NCI-H345 treated with DMSO at 0.1 percent for 48 hours (cell line): ENCODE measurements around the gene PLA2G2D.
A peak's percentile ranks its signal among the peaks of the same experiment; 100 is the strongest.

Experiments
- DNase-seq: peaks from one replicate; lab custom pipeline; 2025; ENCODE audit not compliant: unreplicated experiment; lab: John Stamatoyannopoulos, UW

PLA2G2D gene

DNA sequence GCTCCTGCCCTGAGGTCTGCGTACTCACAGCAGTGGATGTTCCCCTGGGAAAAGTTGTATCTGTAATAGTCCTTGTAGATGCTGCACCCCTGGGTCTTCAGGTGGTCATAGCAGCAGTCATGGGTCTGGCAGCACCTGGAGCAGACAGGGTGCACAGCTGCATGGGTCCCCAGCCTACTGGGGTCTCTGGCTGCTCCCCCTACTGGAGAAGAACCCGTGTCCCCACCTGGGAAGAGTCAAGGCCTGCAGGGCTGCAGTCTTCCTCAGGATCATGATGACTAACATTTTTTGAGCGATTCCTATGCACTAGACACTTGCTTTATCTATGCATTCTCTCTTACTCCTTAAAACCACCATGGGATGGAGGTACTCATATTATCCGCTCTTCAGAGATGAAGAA, 3.9 kb downstream of the PLA2G2D start:
- no peak for DNase-seq

DNA sequence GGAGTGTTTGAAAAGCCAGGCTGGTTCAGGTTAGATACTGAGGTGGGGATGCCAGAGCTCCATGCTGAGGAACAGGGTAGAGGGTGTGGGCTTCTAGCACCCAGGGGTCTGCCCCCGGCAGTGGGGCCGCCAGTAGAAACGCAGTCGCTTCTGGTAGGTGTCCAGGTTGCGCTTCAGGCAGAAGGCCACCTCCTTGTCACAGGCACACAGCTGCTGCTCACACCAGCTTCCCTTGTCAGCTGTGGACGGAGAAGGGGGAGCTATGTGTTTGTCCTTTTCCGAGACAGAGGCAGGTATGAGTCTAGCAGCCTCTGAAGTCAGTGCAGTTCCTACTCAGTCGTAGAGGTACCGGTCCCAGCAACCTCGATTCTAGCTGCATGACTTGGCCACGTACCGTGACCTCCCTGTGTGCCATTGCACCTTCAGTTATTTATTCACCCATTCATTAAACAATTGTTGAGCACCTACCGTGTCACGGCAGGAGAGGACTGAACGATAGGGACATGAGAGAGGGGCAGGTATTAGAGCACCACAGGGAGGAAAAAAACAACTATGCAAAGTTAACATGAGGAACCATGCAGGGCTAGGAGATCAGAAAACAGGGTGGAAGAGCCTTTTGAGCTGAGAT, 5.2 kb downstream of the PLA2G2D start:
- DNase-seq, result no peak

DNA sequence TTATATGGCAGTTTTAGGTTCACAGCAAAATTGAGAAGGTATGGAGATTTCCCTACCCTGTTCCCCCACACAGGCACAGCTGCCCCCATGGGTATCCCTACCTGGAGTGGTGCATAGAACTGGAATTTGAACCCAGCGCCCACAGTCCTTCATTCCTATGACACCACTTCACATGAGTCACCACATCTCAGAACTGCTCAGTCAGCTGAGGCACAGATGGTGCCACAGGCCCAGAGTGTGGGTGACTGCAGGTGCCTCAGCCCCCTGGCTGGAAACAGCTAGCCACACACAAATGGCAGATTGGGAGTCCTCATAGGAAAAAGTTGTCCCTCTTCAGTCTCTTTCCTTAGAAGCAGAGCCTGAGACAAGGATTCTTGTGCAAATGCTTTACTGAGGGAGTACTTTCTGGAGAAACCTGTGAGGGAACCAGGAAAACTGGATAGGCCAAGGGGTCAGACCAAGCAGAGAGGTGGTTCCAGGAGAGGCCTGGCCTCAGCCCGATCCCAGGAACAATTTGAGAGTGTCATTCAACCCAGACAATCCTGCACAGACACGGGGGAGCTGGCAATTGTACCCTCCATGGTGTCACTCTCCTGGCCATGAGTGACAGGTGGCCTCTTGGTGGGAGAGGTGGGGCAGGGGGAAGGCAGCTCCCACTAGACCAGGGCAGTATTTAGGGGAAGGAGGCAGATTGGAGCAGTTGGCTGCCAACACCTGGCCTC, 6.9 kb downstream of the PLA2G2D start:
- no peak for DNase-seq

DNA sequence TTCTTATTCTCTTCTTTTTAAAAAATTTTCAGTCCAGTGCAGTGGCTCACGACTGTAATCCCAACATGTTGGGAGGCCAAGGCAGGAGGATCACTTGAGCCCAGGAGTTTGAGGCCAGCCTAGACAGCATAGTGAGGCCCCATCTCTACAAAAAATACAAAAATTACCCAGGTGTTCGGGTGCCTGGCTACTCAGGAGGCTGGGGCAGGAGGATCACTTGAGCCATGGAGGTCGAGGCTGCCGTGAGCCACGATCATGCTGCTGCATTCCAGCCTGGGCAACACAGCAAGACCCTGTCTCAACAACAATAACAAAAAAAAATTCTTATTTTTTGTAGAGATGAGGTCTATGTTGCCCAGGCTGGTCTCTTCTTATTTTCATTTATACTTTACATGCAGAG, 7.9 kb downstream of the PLA2G2D start:
- DNase-seq, result no peak

DNA sequence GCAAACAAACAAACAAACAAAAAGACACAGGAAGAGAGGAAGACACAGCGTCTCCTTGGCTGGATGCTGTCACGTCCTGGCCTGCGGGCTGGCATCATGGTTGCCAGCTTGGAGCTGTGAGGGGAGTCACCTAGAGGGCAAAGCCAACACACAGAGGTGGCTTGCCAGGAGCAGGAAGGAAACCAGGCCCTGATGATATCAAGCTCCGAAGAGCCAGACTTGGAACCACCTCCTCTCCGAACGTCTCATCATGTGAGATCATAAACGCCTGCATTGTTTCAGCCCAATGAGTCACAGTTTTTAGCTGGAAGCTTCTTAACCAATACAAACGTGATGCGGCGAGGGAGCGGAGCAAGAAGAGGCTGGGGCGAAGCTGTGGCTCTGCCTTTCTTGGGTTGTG, 8.7 kb downstream of the PLA2G2D start:
- DNase-seq, result no peak

DNA sequence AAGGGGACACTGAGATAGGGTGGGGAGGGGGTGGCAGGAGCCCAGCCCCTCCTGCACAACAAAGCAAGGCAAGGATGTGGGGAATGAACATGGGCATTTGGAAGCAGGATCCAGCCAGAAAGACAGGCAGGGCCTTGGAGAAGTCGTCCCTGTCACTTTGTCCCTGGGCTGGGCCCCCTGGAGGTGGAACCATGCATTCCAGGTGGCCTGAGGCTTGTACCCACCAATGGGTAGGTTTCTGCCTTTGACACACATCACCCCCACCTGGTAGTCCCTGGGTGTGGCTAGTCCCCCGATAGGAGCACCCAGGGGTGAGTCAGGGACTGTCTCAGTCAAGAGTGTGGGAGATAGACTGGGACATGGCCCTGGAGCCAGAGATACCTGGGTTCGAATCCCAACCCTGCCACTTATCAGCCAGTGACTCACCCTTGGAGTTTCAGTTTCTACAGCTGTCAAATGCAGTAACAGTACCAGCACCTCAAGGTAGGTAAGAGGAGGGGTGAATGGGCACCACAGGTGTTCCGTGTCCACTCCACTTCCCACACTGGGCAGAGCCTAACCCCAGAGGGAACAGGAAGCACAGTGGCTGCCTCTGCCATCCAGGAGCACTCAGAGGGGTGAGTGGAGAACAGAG, 10.0 kb downstream of the PLA2G2D start:
- DNase-seq, result no peak

DNA sequence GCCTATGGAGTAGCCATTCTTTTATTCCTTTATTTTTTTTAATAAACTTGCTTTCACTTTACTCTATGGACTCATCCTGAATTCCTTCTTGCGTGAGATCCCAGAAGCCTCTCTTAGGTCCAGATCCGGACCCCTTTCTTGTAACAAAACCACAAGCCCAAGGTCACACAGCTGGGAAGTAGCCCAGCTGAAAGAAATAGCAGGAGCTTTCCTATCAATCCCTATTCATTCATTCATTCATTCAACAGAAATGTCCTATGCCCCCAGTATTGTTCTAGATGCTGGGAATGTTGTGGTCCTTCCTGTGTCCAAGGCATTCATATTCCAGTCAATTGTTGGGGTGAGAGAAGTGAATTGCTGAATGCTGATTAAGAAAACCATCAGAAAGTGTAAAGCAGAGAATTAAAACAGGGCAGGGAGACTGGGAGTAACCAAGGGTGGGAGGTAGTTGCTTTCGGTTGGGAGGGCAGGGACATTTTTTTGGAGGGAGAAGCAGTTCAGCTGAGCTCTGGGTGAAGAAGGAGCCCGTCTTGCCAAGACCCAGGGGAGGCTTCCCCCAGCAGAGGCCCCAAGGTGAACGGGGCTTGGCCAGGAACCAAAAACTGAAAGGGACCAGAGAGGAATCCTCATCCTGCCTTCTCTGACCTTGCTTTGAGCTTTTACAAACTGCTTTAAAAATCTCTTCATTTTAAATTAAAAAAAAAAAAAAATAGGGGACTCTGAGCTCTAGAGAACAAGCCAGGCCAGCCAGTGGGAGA, 10.8 kb downstream of the PLA2G2D start:
- DNase-seq, result no peak

DNA sequence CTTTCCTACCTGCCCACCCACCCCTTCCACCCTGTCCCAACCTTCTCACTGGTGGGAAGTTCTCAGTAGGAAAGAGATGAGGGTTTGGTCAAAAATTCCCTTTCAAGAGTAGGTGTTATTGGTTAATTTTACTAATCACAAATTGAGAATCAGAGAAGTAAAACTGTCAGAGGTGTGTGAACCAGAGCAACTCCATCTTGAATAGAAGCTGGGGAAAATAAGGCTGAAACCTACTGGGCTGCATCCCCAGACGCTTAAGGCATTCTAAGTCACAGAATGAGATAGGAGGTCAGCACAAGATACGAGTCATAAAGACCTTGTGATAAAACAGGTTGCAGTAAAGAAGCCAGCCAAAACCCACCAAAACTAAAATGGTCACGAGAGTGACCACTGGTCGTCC, 11.5 kb downstream of the PLA2G2D start:
- no peak for DNase-seq

DNA sequence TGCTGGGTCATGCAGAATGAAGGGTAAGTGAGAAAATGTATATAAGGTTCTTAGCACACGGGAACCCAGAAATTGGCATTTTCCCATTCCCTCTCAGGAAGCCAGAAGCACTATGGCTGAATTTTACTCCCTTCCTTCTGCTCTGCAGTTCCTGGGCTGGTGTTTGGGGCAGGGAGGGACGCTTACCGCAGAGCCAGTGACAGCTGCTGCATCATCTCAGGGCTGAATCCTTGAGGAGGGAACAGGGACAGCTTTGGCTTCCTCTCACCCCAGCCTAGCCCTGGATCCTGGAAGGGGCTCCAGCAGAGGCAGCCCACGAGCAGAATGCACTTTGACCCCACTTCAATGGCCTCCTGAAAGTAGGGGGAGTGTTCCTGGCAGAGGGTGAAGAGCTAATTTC, 12.0 kb downstream of the PLA2G2D start:
- no peak for DNase-seq

DNA sequence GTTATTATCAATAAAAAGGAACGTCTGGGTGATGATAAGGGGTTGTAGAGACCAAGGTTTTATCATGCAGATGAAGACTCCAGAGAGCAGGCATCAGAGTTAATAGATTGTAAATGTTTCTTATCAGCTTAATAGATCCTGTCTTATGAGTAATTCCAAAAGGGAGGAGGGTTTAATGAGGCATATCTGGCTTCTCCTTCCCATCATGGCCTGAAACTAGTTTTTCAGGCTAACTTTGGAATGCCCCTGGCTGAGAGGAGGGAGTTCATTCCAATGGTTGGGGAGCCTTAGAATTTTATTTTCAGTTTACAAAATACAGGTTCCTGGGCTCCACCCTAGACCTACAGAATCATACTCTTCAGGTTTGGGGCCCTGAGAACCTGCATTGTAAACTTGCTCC, 13.5 kb downstream of the PLA2G2D start:
- DNase-seq, result no peak

DNA sequence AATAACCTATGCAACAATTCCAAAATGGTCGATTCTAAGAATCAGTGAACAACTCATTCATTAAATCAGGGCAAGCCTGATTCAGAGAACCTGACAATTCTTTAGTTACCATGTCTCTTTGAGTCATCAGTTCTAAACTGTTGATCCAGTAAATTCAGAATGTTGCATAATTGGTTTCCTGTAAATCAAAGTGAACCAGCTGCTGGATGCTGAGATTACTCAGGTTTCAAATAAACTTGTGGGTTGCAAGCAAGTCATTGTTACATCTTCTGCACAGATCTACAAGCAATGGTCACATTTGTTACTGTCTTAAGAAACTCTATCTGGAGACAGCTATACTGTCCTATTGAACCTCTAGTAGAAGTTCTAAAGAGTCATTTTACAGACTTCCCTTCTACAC, 16.5 kb downstream of the PLA2G2D start:
- DNase-seq, result no peak

DNA sequence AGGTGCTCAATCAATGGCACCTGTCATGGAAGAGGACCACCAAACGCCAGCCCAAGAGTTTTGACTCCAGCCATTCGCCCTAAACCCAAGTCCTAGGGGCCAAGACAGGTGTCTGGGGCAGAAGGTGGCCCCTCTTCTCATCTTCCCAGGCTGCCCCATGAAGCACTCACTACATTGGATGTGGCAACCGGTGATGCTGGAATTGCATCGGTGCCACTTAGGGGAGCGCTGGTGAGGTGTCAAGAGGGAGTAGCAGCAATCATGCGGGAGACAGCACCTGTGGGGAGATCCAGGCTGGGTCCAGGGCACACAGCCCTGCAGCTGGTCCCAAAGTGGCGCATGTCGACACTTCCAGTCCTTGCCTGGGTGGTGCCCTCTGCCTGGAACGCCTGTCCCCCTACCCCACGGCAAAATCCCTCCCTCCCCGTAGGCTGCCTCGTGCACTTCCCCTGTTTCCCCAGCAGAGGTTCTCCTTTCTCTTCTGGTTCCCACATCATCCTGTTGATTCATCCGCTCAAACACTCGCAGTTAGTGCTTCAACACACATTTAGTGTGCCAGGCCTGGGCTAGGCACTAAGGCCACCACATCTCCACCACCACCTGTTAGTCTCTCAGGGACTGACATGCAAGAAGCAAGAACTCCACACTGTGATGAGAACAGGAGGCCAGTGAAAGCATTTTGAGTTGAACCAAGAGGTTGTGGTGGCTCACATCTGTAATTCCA, 18.5 kb downstream of the PLA2G2D start:
- peak; percentile 21 for DNase-seq

DNA sequence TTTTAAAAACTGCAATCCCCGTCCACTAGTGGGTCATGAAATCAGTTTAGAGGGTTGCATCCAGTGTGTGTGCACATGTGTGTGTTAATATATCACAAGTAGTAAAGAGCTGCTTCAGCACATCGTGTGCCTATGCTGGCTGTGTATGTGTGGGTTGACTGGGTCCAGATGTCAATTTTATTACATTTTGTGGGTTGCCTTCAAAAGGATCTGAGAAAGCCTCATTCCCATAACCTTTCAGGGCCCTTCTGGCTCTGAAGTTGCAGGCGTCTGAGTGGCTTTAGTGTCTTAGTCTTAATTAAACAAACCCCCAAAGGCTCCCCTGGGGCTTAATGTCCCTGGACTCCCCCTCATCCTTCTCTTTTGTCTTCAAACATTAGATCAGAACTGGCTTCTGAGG, 19.8 kb downstream of the PLA2G2D start:
- DNase-seq, result no peak

DNA sequence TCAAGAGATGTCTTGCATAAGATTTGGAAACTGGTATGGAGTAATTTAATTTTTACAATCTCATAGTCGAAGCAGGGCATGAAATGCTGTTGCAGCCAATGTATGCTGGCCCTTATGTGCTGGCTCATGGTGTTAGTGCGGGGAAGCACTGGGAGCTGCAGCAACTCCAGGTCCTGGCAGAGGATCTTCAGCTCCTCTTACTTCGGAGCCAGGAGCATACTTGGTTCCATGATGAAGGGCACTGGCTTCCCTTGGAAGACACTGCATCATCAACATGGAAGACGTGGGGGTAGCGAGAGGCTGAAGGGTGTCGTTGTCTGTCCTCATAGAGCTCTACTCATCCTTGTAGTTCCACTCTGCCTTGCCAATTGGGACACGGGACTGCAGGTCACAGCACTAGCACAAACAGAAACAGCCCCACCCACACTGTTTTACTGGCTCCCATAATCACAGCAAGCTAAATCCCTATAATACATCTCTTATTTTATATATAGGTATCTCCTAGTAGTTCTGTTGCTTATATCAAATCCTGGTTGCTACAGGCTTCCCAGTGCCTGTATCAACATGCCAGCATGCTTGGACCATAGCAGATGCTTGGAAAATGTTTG, 22.4 kb downstream of the PLA2G2D start:
- no peak for DNase-seq

DNA sequence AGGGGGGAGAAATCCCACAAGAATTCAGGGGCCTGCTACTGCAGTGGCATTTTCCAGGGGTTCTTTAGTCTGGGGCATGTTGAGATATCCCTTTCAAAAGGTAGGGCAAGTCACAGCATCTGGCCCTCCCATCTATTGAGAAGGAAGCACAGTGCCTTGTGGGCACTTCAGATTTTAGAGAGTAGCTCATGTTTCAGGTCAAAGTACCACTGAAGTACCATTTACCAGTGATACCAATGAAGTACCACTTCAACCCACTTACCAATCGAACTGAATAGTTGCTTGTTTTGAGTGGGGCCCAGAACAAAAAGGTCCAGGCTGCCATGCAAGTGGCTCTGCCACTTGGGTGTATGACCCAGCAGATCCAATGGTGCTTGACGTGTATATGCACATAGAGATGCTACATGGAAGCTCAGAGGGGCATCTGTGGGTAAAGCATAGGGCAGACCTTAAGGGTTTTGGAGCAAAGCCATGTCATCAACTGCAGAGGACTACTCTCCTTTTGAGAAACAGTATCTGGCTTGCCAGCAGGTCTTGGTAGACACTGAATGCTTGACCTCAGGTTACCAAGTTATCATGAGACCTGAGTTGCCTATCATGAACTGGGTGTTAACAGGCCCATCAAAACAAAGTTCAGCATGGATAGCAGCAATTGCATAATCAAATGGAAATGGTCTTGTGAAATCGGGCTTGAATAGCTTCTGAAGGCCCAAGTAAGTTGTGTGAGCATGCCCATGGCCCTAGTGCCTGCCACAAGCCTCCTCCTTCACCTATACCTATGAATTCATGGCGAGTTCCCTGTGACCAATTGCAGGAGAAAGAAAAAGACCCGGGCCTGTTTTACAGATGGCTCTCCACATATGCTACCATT, 23.5 kb downstream of the PLA2G2D start:
- peak; percentile 34 for DNase-seq

DNA sequence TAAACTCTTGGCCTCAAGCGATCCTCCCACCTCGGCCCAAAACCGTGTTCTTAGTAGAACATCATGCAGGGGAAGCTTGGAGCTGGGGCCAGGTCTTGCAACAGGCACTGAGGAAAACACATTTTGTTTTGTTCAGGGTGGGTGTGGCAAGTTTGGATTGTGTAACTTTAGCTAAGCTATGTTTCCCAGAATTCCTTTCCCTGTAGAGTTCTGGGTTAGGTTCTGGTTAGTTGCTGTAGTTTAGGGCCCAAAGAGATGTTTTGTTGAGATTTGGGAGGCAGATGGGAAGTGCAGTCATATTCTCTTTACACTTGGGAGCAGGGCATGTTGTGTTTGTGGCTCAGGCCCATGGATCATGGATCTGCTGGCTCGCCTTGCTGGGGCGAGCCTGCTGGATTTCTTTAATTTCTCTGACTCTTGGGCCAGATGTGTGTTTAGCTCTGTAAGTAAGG, 25.4 kb downstream of the PLA2G2D start:
- DNase-seq, result no peak

DNA sequence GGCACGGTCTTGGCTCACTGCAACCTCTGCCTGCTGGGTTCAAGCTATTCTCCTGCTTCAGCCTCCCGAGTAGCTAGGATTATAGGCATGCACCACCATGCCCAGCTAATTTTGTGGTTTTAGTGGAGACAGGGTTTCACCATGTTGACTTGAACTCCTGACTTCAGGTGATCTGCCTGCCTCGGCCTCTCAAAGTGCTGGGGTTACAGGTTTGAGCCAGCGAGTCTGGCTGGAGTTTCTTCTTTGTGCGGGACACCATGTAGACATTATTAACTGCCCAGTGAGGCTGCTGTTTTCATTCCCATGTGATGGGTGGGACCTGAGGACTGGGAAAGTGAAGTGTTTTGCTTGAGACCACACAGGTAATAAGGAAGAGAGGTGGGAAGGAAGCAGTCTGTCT, 26.0 kb downstream of the PLA2G2D start:
- DNase-seq, result no peak

DNA sequence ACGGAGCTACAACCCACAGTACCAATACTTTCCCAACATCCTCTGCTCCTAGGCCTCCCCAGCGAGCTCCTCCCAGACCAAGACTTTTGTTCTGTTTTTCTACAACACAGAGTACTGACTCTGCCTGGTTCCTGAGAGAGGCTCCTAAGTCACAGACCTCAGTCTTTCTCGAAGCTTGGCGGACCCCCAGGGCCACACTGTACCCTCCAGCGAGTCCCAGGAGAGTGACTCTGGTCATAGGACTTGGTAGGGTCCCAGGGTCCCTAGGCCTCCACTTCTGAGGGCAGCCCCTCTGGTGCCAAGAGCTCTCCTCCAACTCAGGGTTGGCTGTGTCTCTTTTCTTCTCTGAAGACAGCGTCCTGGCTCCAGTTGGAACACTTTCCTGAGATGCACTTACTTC, 28.7 kb downstream of the PLA2G2D start:
- DNase-seq, result no peak

DNA sequence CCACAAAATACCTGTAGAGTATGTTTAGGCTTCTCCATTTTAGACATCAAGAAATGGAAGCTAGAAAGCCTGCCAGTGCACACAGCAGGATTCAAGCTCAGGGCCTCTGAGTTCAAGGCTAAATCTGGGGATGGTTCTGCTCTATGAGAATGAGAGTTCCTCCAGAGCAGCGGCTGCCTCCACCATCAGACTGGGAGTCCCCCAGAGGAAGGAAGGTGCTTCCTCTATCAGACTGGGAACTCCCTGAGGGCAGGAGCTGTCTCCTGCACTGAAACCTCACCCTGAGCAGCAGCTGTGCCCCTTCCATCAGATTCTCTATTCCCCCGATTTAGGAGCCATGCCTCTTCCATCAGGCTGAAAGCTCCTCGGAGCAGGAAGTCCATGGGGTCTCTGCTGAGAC, 29.2 kb downstream of the PLA2G2D start:
- DNase-seq, result no peak
